Skin of body (tissue), 2 donors: Measurements from ENCODE around the gene EXOC4. TPM values are rescaled to one million over a fixed set of nuclear protein-coding genes. Genes with fewer than 3 reads are reported as not detected.
A peak's percentile ranks its signal among the peaks of the same experiment; 100 is the strongest.

Source experiments
- DNase-seq: peaks from one replicate; lab custom pipeline; 2025; lab: John Stamatoyannopoulos, UW
- total RNA-seq: library from RNA; depleted of rRNA; stranded (reverse); fragments of >200 nt; gene quantifications from one replicate; pipeline ENCODE4 v1.2.3, GENCODE V29; 2014

The EXOC4 gene
- total RNA-seq, 1 donor from 2014 or later = 96.4 TPM

- no peak for DNase-seq
Measured at GRCh38 chr7:133699386-133699785, 446.5 kb downstream of the EXOC4 start.

DNA sequence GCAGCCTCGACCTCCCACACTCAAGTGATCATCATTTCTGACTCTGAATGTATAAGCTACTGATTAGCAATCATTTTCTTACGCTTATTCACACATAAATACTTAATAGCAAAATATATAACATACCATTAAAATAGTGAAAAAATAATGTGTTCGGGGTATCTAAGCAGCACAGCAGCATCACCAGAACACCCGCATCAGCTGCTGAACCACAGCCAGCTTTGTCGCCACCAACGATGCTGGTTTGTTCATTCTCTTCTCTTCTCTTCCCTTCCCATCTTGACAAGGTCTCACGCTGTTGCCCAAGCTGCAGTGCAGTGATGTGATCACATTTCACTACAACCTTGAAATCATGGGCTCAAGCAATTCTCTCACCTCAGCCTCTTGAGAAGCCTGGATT is 449.2 kb downstream of the EXOC4 start:
- no peak for DNase-seq

DNA sequence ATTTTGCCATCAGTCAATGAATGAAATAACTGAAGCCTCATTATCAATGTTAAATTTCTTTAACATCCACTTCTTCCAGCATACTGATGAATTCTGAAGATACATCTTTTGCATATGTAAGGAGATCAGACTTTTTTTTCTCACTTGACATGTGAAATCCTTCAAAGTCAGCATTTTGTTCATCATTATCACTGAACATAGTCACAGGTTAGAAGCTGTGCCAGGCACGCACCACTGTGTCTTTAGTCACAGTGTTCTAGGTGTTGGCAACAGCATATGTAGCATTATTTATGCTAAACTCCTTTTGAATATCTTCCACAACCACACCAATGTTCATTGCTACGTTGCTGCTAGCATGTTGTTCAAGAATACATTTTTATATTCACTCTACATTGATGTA is 450.1 kb downstream of the EXOC4 start:
- no peak for DNase-seq

DNA sequence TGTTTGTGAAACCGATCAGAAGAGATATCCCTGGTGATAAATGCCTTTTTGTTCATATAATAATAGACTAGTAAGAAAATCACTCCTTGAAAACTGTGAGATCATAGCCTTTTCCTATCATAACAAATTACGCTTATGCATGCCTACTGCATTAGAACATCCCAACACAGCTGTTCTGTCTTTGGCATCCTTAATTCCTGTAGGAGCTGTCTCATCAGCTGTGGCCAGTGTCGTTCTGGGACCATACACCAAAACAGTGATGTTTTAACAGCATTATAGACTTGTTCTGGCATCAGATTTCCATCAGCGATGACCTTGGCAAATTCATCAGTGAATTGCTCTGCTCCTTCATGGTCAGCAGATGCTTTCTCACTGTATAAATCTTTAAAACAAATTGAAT is 450.7 kb downstream of the EXOC4 start:
- peak; percentile 76 for DNase-seq

DNA sequence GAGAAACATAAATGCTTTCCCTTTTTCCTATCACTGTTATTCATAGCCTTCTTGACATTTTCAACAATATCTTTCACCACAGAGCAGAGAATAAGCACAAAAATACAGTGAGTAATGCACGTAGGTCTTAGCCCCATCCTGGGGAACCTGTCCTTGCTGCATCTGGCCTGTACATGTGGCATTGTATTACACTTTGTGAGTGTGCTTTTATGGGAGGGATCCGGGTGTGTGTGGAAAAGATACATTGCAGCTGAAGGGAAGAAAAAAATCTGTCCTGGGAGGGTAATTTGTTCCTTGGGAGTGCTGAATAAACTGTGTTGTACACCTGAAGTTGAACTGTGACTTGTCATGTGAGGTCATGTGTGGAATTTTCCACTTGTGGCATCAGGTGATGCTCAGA is 451.6 kb downstream of the EXOC4 start:
- no peak for DNase-seq

DNA sequence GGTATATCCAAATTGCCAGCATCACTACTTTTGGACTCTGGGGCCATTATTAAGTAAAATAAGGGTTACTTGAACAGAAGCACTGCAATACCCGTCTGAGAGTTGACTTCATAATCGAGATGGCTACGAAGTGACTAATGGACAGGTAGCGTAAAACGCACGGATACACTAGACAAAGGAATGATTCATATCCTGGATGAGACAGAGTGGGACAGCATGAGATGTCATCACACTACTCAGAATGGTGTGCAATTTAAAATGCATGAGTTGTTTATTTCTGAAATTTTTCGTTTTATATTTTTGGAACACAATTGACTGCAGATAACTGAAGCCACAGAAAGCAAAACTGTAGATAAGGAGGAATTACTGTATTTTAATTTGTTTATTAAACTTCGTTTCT is 452.7 kb downstream of the EXOC4 start:
- no peak for DNase-seq

DNA sequence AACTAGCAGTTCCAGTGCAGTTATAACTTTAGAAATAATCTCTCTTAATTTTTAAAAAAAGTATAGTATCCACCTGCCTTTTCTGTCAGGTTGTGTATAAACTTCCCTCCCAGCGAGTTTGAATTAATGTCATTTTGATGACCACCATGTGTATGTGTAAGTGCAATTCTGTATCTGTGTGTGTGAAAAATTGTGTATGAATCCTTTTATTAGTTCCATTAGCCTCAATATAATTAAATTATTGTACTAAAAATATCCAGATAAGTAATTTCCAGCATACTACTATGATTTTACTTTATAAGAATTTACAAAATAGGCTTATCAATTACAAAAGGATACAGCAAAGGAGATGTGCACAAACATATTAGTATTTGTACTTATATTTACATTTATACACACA is 453.1 kb downstream of the EXOC4 start:
- DNase-seq = no peak

- no peak for DNase-seq
Measured at GRCh38 chr7:133709036-133709880, 456.4 kb downstream of the EXOC4 start.

- DNase-seq = no peak
Measured at GRCh38 chr7:133712544-133712943, 459.7 kb downstream of the EXOC4 start.

- no peak for DNase-seq
Measured at GRCh38 chr7:133714654-133715053, 461.8 kb downstream of the EXOC4 start.

- DNase-seq = no peak
Measured at GRCh38 chr7:133718131-133718530, 465.3 kb downstream of the EXOC4 start.

- no peak for DNase-seq
Measured at GRCh38 chr7:133723044-133723443, 470.2 kb downstream of the EXOC4 start.

GRCh38 chr7:133724148-133724547 is 471.3 kb downstream of the EXOC4 start:
- DNase-seq = no peak

- DNase-seq = no peak
Measured at GRCh38 chr7:133724694-133725093, 471.8 kb downstream of the EXOC4 start.

DNA sequence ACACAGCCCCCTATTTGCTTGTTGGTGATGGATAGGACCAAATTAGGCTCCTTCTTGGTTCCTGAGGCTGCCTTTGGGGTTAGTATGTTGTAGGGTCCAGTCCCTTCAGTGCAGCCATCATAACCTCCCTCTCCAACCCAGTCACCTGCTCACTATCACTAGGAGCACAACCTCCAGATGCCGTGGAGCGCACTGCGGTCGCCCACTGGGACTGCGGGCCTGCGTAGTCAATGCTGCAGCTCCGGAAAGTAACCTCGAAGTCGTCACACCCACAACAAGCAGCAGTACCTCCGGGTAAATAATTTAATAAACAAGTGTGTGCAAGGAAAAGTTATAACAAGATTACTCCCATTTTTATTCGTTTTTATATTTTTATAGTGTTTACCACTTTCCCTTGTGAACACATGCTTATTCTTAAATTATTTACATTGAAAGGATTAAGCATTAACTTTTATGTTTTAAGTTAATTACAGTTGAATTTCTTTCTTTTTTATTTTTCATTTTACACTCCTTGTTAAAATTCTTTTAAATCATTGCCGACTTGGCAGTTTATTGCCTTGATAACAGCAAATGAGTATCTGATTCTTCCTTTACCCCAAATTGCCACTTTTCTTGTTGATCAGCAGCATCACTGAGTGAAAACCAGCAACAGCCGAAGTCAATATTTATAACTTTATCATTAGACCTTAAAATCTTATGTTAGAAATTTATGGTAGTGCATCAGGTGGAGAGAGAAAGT is 474.8 kb downstream of the EXOC4 start:
- no peak for DNase-seq

- DNase-seq = no peak
Measured at GRCh38 chr7:133730360-133730759, 477.5 kb downstream of the EXOC4 start.

DNA sequence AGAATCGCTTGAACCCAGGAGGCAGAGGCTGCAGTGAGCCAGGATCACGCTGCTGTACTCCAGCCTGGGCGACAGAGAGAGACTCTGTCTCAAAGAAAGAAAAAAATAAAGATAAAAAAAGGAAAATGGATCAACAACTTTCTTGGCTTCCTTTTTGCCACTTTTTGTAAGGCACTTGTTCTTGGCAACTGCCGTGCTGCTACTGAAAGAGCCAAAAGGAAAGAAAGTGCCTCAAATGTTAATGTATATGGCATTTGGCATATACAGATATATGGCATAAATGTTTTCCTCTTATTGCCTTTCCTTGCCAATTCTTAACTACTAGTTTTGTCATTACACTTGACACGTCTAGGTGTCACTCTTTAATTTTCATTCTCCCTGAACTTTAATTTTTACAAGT is 480.5 kb downstream of the EXOC4 start:
- no peak for DNase-seq

DNA sequence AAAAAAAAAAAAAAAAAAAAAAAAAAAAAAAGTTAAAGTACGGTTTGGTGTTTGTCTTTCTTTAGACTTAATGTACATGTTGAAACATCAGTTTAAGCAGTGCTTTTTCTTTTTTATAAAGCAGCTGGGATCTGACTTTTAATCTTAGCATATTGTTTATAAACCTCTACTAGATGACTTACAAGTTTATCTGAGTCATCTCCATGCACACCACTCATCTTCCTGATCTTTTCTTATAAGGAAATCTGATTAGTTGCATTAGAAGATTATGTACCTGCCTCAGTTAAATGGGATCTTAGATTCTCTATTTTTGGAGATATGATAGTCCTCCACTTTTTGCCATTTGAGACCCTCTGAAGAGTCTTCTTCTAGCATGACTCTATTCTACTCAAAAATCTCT is 482.3 kb downstream of the EXOC4 start:
- DNase-seq = no peak

- DNase-seq = no peak
Measured at GRCh38 chr7:133739817-133740216, 486.9 kb downstream of the EXOC4 start.

- DNase-seq = no peak
Measured at GRCh38 chr7:133741078-133741477, 488.2 kb downstream of the EXOC4 start.

- DNase-seq = no peak
Measured at GRCh38 chr7:133741703-133742102, 488.8 kb downstream of the EXOC4 start.

GRCh38 chr7:133742709-133743538 is 490.0 kb downstream of the EXOC4 start:
- DNase-seq = no peak
